Ascending aorta (tissue), 2 donors: ENCODE measurements around the gene VENTX. TPM values are rescaled to one million over a fixed set of nuclear protein-coding genes. Genes with fewer than 3 reads are reported as not detected.

Experiments
- DNase-seq, 2 donors: peaks; one replicate each; pipeline ENCODE4 v3.0.0-alpha.2; 2019; ENCODE audit warnings: low spot score in 2 of 2
- H3K27ac ChIP-seq, 2 donors: fragments of 200-600 bp; sonication (generic); one replicate each; pipeline ENCODE4 v1.5.1; 2016 to 2017; ENCODE audit warnings: mild to moderate bottlenecking in 1 of 2
- H3K27me3 ChIP-seq: fragments of 200-600 bp; sonication (generic); one replicate; pipeline ENCODE4 v1.5.1; 2017
- H3K36me3 ChIP-seq, 2 donors: fragments of 200-600 bp; sonication (generic); one replicate each; pipeline ENCODE4 v1.5.1; 2016
- H3K4me1 ChIP-seq, 2 donors: fragments of 200-600 bp; sonication (generic); one replicate each; pipeline ENCODE4 v1.5.1; 2016 to 2017; ENCODE audit warnings: mild to moderate bottlenecking in 1 of 2
- H3K4me3 ChIP-seq, 2 donors: fragments of 200-600 bp; sonication (generic); one replicate each; pipeline ENCODE4 v1.5.1; 2016 to 2017; ENCODE audit warnings: mild to moderate bottlenecking in 1 of 2
- H3K9me3 ChIP-seq, 2 donors: fragments of 200-600 bp; sonication (generic); one replicate each; pipeline ENCODE4 v1.5.1; 2016
- intact Hi-C: fragments of 100-400 bp; cut with DNase I; formaldehyde crosslinking; loops from one replicate; pipeline ENCODE4 v1.15.1; 2023
- total RNA-seq: library from RNA; depleted of rRNA; stranded (reverse); fragments of >200 nt; gene quantifications from one replicate; pipeline ENCODE4 v1.1.0, GENCODE V29; 2016
- TF ChIP-seq, protein P1 (sequence below), 3 experiments: fragments of 200-600 bp in 2 of 3; fragments of 450-650 bp in 1 of 3; sonication (generic) in 2 of 3; IDR thresholded peaks; one replicate each; pipeline ENCODE4 v1.5.1; 2016 to 2019; ENCODE audit warnings: antibody characterized with exemption in 3 of 3, mild to moderate bottlenecking in 1 of 3, moderate library complexity in 1 of 3

VENTX gene
- total RNA-seq, 1 donor from 2014 or later = 1.5 TPM

- no peaks in the 10 kb centered on the region for H3K9me3 ChIP-seq
- intact Hi-C loops = no loop called here
- DNase-seq = no peak
- TF ChIP-seq, protein P1, sequence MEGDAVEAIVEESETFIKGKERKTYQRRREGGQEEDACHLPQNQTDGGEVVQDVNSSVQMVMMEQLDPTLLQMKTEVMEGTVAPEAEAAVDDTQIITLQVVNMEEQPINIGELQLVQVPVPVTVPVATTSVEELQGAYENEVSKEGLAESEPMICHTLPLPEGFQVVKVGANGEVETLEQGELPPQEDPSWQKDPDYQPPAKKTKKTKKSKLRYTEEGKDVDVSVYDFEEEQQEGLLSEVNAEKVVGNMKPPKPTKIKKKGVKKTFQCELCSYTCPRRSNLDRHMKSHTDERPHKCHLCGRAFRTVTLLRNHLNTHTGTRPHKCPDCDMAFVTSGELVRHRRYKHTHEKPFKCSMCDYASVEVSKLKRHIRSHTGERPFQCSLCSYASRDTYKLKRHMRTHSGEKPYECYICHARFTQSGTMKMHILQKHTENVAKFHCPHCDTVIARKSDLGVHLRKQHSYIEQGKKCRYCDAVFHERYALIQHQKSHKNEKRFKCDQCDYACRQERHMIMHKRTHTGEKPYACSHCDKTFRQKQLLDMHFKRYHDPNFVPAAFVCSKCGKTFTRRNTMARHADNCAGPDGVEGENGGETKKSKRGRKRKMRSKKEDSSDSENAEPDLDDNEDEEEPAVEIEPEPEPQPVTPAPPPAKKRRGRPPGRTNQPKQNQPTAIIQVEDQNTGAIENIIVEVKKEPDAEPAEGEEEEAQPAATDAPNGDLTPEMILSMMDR (IDR thresholded peaks at IDR 0.05) = no peak
- peaks cover 0 to 15% of the 10 kb centered on the region in 2 donors for H3K36me3 ChIP-seq
- no peaks in the 10 kb centered on the region for H3K4me1 ChIP-seq
- H3K27ac ChIP-seq = no peak overlapping the region
- no peaks in the 10 kb centered on the region for H3K27me3 ChIP-seq
- H3K4me3 ChIP-seq = no peak overlapping the region
Observed at GRCh38 chr10:133268532-133268931, 30.9 kb downstream of the VENTX start.

- intact Hi-C loops = no loop called here
- H3K4me1 ChIP-seq = no peaks in the 10 kb centered on the region
- peaks cover 0 to 15% of the 10 kb centered on the region in 2 donors for H3K36me3 ChIP-seq
- H3K4me3 ChIP-seq = no peak overlapping the region
- H3K27ac ChIP-seq = no peak overlapping the region
- H3K9me3 ChIP-seq = no peaks in the 10 kb centered on the region
- H3K27me3 ChIP-seq = no peaks in the 10 kb centered on the region
- TF ChIP-seq, protein P1 (IDR thresholded peaks at IDR 0.05) = no peak
- DNase-seq = no peak
Observed at GRCh38 chr10:133269367-133269766, 31.7 kb downstream of the VENTX start.

GRCh38 chr10:133270204-133270603 lies 32.5 kb downstream of the VENTX start:
- intact Hi-C loops = no loop called here

GRCh38 chr10:133270773-133271297 lies 33.2 kb downstream of the VENTX start:
- H3K36me3 ChIP-seq = peaks cover 0 to 15% of the 10 kb centered on the region in 2 donors
- no peaks in the 10 kb centered on the region for H3K27me3 ChIP-seq
- TF ChIP-seq, protein P1 (IDR thresholded peaks at IDR 0.05) = no peak
- no peak overlapping the region for H3K4me3 ChIP-seq
- H3K4me1 ChIP-seq = no peaks in the 10 kb centered on the region
- intact Hi-C loops = no loop called here
- no peak overlapping the region for H3K27ac ChIP-seq
- H3K9me3 ChIP-seq = no peaks in the 10 kb centered on the region
- DNase-seq = no peak

More at GRCh38 chr10:133270204-133270603, 32.5 kb downstream of the VENTX start:
- peaks cover 0 to 15% of the 10 kb centered on the region in 2 donors for H3K36me3 ChIP-seq
- H3K27ac ChIP-seq = no peak overlapping the region
- no peaks in the 10 kb centered on the region for H3K27me3 ChIP-seq
- no peaks in the 10 kb centered on the region for H3K9me3 ChIP-seq
- no peaks in the 10 kb centered on the region for H3K4me1 ChIP-seq
- TF ChIP-seq, protein P1 (IDR thresholded peaks at IDR 0.05) = no peak
- no peak overlapping the region for H3K4me3 ChIP-seq
- no peak for DNase-seq

DNA sequence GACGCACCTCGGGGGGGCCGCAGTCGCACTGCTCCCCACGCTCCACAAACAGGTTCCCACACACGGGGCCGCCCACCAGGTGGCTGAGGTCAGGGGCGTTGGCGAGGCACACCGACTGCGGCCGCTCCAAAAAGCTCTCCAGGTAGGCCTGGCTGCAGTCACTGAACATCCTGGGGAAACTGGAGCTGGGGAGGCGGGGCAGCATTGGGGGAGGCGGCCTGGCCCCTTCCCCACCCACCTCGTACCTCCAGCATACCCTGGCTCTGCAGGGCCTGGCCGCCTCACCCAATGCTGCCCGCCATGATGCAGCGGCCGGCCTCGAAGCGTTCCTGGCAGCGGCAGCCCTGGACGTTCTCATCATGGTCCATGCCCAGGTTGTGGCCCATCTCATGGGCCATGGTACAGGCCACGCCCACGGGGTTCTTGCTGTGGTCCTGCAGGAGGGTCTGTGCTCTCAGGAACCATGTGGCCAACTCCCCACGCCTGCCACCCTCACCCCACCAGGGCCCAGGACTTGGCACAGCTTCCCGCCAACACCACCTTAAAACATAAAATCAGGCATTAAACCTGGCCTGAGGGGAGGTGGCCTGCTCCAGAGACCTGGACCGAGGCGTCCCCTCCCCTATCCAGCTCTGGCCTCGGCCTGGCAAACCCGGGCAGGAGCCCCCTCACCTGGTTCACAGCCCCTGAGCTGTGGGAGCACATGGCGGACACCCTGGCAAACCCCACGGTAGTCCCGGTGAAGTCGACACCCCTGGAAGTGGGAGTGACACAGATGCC lies 34.1 kb downstream of the VENTX start:
- no peaks in the 10 kb centered on the region for H3K9me3 ChIP-seq
- no peak for DNase-seq
- no peak overlapping the region for H3K4me3 ChIP-seq
- H3K4me1 ChIP-seq = peaks cover 0 to 3% of the 10 kb centered on the region in 2 donors
- intact Hi-C loops = no loop called here
- H3K36me3 ChIP-seq = peaks cover 0 to 15% of the 10 kb centered on the region in 2 donors
- H3K27me3 ChIP-seq = no peaks in the 10 kb centered on the region
- no peak overlapping the region for H3K27ac ChIP-seq
- TF ChIP-seq, protein P1 (IDR thresholded peaks at IDR 0.05) = no peak
